ENCODE data around the gene BRPF1.

The BRPF1 gene, protein sequence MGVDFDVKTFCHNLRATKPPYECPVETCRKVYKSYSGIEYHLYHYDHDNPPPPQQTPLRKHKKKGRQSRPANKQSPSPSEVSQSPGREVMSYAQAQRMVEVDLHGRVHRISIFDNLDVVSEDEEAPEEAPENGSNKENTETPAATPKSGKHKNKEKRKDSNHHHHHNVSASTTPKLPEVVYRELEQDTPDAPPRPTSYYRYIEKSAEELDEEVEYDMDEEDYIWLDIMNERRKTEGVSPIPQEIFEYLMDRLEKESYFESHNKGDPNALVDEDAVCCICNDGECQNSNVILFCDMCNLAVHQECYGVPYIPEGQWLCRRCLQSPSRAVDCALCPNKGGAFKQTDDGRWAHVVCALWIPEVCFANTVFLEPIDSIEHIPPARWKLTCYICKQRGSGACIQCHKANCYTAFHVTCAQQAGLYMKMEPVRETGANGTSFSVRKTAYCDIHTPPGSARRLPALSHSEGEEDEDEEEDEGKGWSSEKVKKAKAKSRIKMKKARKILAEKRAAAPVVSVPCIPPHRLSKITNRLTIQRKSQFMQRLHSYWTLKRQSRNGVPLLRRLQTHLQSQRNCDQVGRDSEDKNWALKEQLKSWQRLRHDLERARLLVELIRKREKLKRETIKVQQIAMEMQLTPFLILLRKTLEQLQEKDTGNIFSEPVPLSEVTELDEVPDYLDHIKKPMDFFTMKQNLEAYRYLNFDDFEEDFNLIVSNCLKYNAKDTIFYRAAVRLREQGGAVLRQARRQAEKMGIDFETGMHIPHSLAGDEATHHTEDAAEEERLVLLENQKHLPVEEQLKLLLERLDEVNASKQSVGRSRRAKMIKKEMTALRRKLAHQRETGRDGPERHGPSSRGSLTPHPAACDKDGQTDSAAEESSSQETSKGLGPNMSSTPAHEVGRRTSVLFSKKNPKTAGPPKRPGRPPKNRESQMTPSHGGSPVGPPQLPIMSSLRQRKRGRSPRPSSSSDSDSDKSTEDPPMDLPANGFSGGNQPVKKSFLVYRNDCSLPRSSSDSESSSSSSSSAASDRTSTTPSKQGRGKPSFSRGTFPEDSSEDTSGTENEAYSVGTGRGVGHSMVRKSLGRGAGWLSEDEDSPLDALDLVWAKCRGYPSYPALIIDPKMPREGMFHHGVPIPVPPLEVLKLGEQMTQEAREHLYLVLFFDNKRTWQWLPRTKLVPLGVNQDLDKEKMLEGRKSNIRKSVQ (N-terminal part only)

DNA sequence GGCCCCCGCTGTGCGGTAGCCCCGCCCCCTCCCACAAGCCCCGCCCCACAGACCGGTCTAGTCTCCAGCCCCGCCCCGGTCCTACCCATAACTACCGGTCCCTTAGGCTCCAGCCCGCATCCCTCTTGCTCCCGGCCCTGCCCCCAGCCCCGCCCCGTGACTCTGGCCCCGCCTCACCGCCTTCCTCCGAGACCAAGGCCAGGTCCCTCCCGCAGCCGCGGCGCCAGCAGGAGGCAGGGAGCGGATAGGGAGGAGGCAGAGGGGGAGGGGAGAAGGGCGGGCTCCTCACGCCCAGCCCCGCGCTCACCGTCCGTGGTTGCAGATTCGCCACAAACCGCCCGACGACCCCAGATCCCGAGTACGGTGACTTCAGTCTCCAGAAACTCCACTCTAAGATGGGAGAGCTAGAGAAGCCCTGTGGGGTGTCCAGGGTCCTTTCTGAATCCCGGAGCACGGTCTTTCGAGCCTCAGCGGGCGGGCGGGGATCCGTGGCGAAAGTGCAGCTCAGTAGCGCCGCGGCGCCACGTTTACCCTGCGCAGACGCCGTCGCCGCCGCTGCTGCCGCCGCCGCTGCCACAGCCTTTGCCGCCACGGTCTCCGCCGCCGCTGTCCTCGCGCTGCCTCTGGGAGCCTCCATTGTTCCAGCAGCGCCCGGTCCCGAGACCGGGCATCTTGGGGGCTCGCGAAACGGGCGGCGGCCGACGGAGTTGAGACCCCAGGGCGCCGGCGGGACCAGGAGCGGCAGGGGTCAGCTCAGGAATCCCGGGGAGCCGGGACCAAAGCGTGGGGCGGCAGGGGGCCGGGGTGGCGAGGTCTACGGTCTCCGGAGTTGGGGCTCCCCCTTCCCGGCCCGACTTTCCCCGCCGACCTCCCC is at the start of gene BRPF1:
BRPF1 (plus strand) TSS at position 530 of the 874 bp plus-strand sequence. CDS start 2,406 bp downstream, outside the sequence.
- DNase-seq (ENCODE audit: low read depth): peak; percentile 99

DNA sequence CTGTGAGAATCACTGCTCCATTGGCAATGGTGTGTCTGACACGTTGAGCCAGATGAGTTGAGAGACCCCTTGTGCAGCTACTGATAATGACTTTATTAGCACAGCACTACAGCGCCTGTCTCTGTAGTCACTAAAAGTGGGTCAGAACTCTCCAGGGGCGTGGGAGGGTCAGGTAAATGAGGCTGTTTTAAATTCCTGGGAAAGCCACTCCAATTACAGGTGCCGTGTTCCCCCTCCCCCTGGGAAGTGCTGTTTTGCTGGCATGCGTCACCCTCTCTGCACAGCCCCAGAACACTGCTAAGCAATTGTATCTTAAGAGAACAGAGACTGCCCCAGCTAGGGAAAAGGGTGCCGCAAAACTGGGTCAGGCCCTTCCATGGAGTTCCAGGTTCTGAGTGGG is 49.4 kb upstream of the BRPF1 start:
- DNase-seq (ENCODE audit: low read depth): no peak

DNA sequence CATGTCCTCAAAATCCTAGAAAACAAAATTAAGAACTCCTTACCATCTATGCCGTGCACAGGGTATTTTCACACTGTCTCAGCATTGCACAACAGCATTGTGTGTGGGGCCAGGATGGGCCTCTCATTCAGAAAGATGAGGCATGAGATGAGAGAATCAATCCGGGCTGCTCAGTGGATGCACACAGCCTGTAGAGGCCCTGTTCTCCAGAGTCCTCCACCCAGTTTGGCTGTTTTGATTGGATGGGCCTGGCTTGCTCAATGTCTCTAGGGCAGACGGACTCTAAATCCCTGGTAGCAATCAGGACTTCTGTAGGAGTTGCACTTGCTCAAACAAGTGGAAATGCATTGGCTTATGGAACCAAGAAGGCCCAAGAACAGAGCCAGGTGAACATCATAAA is 48.1 kb upstream of the BRPF1 start:
- no peak for DNase-seq (ENCODE audit: low read depth)

DNA sequence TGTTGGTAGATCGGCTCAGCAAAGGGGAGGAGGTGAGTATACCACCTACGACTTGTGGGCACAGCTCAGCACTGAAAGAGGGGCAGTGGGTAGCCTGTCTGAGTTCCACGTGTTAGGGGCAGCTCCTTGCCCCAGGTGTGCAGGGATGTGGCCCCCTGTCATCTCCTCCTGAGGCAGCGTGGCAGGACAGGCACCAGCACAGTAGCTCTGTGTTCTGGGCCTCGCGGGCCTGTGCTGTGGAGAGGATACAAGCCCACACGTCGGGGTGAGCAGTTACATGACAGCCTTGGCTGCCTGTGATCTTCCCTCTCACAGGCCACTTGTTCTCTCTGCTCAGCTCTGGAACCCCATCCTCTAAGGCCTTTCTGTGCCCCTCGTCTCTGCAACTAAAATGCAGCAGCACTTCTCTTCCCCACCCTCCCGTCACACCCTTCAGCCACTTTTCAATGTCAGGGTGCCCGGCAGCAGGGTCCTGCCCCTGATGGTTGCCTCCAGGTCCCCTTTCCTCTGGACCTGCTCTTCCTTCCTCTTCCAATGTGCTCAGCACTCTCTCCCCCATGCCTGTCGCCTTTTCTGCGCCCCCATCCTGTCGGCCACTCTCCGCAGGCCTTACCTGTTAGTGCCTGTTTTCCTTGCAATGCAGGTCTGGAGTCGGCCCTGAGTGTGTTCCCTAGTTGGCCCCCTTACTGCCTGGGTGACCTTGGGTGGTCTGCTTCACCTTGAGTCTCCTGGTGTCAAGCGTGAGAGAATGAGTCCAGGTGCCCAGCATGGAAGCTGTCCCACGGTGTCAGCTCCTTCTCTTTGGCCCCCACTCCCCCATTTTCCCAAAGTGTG is 46.1 kb upstream of the BRPF1 start:
- no peak for DNase-seq (ENCODE audit: low read depth)

DNA sequence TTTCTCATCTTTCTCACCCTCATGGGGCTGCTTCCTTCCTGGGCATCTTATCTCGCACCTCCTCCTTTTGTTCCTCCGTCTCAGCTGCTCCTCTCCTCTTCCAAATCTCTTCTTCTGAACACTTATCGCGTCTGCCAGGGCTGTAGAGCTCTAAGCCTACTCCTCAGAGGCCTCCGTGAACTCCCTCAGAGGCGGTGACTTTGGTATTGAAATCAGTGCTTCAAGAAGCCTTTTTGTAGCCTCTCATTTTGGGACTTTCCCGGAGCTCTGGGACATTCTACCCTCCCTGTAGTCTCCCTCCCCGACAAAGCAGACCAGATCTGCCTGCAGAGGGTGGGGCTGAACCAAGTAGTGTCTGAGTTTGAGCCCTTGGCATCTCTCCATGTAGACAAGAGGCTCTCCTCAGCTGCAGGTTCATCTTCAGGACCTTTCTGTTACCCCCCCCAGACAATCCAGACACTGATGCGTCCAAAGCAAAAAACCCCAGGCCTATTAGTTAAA is 45.4 kb upstream of the BRPF1 start:
- DNase-seq (ENCODE audit: low read depth): no peak

DNA sequence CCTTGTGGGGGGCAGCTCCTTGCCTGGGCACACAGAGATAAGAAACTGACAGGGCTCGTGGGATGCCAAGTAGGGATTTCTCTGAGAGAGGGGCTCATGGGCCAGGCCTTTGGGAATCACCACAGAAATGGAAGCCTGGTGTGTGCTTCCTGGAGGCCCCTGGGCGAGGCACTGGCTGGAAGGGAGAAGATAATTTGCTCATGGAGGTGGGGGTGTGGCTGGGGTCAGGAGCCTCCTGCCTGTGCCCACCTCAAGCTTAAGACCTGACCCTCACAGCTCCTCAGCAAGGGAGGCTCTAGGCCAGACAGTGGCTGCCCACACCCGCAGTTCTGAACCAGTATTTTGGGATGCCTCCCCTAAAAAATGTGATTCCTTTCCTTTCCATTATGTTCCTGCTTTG is 44.8 kb upstream of the BRPF1 start:
- DNase-seq (ENCODE audit: low read depth): no peak

DNA sequence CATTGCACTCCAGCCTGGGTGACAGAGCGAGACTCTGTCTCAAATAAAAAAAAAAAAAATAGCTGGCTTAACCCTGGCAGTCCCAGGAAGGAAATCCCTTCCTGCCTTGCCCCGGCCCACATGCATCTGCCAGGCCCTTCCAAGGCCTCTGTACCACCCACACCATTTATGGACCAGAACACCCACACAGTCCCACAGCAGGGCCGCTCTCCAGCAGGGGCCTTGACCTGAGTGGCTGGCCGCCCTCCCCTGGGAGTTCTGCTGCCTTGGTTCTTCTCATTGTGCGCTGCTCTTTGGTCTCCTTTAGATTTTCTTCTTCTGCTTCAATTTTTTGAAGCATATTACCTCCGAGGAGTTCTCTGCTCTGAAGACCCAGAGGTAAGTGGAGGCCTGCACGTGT is 44.0 kb upstream of the BRPF1 start:
- DNase-seq (ENCODE audit: low read depth): no peak

DNA sequence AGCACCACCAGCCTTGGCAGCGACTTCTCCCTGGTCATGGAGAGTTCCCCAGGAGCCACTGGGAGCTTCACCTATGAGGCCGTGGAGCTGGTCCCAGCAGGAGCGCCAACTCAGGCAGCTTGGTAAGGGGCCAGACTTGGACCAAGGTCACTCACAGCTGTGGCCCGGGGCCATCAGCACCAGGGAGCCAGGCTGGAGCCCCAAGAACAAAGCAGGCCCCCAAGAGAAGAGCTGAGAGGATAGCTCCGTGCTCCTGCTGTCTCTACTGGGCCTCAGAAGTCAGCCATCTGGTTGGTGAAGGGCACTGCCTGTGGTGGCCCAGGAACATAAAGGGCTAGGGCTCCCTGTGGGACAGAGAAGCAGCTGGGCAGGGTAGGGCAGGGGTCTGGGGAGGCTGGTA is 42.6 kb upstream of the BRPF1 start:
- DNase-seq (ENCODE audit: low read depth): no peak

DNA sequence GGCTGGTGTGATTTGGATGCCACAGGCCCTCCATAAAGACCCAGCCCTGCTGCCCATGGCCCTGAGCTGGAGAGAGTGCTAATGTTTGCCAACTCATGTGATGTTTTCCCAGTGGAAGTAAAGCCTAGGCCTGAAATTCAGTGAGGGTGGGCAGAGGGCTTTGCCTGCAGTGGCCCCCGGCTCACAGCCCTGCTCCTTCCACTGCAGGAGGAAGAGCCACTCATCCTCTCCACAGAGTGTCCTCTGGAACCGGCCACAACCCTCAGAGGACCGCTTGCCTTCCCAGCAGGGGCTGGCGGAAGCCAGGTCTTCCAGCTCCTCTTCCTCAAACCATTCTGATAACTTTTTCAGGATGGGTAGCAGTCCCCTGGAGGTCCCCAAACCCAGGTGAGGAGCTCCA is 41.8 kb upstream of the BRPF1 start:
- DNase-seq (ENCODE audit: low read depth): no peak

DNA sequence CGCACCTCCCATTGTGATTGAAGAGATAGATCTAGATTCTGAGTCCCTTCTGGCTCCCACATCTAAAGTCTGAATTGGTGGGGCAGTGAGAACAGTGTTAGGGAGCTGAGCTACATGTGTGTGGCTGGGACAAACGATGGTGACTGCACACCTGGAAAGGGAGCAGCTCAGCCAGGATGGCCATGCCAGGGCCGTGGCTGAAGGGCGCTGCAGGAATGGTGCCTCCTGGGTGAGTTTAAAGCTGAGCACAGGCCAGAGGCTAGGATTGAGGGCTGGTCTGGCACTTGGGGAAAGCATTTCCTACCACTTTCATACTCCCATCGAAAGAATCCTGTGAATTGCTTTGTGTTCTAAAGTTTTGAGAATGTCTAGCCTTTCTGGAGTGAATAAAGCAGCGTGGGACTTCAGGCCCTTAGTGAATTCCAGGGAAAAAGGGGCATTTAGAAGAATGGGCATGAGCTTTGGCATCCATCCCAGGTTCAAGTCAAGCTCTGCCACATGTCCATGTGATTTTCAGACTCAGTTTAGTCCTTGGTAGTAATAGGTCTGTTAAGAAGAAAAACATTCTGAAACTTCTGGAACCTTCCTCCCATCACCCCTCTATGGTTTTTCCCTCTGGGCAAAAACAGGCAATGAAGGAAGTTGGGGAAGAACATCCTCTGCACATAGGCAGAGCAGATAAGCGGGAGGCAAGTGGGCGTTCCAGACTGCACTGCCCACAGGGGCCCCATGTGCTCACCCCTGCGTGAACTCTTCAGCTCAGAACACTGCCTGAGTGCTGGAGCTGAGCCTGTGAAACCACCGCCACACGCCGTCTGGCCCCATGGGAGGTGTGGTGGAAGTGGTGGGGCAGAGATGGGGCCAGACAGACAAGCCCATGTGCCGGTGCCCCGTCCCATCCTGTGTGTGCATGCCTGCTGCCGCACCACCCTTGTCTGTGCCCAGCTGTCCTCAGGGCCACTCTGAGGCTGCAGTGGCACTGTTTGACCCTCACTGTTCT is 40.8 kb upstream of the BRPF1 start:
- DNase-seq (ENCODE audit: low read depth): no peak

DNA sequence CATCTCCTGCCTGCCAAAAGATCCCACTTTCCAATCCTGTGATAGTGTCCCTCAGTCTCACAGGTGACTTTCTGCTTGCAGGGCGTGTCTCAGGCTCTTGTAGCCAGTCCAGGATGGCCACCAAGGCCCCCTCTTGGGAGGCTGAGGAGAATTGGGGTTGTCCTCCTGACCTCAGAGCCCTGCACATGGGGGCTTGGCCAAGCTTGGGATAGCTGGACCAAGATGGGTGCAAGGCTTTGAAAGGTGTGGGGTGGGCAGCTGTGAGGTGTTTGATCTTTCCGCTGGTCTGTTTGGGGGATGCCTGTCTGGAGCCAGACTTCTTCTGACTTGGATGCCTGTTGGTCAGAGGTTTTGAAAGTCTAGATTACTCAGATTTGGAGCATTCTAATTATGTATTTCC is 39.9 kb upstream of the BRPF1 start:
- DNase-seq (ENCODE audit: low read depth): no peak

DNA sequence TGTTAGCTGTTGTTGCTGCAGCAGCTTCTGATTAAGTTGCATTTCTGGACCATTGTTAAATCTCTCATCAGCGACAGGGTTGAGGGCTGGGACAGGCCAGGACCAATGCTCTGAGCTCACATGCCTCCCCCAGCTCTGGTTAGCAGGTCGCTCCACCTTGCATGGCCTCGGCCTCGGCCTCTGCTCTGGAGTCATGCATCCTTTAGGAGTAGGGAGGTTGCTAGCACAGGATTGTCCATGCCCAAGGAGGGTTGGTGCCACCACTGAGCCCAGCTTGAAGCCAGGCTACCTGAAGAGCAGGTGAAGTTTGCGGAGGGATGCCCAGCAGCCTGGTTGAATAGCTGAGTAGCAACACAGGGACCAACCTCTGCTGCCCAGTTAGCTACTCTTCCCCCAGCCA is 39.1 kb upstream of the BRPF1 start:
- DNase-seq (ENCODE audit: low read depth): no peak

DNA sequence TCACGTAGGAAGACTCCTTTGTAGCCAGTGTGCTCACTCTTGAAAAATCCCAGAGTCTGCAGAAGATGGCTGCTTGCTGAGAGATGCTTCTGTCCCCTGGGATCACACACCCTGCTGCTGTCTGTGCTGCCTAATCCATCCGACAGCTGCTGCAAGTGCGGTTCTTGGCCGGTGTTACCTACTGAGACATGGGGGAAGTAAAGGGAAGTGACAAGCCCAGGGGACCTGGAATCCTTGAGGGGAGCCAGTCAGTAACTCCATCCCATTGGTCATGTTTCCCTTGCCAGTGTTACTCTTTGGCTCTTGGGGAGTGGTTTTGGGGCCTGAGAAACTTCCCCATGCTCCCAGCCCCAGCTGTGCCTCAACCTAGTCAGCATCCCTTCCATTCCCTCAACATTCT is 36.2 kb upstream of the BRPF1 start:
- no peak for DNase-seq (ENCODE audit: low read depth)

DNA sequence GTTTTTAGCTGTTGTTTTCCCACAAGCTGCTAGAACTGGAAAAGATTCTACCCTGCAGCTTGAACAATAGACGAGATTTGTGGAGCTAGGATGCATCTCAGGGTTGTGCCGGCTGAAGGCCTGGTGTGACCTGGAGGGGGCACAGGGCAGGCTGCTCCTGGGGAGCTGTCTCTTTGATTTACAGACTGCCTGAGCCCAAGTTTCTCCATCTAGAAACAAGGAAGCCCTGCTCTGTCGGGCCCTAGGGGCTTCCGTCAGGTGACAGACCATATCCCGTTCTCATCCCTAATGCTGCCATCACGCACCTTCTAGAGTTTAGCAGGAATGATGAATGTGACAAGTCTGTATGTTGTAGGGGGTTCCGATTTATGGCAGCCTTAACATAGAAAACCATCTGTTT is 35.8 kb upstream of the BRPF1 start:
- DNase-seq (ENCODE audit: low read depth): no peak

DNA sequence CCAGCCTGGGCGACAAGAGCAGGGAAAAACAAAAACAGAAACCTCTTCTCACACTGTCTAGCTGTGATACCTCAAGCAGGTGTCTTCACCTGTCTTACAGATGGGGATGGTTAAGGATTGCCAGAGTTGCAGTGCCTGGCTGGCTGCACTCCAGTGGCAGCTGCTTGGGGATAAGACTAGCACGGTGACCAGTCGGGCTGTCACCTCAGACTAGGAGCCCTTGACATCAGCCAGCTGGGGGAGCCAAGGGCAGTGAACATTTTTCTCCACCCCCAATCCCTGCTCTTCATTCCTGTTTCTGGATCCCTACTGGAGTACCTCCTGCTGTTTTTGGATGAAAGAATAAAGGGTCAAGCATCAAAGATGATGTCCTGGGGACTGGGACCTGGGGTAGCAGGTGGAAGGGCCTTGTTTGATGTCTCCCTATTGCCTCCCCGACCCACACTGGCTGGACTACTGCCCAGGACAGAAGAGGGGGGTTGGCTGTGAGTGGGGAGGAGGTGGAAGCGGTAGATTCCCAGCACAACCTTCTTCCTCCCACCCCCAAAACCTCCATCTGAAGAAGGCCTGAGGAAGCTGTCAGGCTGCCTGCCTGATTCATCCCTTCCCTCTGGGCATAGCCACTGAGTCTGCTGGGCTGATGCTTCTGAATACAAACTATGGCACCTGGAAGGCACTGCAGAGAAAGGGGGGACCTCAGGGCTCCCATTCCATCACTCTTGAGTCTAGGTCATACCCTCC is 34.9 kb upstream of the BRPF1 start:
- DNase-seq (ENCODE audit: low read depth): no peak

DNA sequence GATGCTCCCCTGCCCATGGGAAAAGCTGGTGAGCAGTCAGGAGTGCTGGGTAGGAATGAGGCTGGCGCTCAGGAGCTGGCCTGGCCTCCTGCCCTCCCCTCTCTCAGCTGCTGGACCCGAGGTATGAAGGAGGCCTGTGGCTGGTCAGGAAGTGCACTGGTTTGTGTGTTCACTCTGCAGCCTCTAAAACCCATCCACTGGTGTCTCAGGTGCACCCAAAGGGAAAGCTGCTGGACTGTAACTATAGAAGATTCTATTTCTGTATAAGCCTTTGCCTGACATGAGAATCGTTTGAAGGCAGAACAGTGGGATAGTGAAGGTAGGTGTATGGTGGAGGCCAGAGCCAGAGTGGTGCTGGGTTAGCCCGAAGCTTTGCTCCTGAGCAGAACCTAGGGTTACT is 33.6 kb upstream of the BRPF1 start:
- DNase-seq (ENCODE audit: low read depth): no peak

DNA sequence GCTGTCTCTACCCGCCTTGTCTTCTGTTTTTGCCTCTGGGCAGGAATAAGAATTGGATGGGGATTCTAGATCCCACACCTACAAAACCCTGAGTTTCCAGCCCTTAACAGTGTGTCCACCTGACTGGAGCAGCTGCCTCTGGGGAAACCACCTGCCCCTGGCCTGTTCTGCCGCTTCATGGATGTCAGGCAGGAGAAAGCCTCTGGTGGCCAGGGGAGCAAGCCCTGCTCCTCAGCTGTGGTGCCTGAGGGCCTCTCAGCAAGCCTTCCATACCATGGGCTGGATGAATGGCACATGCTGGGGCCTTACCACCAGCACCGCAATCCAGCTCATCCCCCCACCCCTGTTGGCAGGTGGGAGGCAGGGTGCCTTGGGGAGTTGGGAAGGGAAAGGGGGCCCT is 33.2 kb upstream of the BRPF1 start:
- no peak for DNase-seq (ENCODE audit: low read depth)

DNA sequence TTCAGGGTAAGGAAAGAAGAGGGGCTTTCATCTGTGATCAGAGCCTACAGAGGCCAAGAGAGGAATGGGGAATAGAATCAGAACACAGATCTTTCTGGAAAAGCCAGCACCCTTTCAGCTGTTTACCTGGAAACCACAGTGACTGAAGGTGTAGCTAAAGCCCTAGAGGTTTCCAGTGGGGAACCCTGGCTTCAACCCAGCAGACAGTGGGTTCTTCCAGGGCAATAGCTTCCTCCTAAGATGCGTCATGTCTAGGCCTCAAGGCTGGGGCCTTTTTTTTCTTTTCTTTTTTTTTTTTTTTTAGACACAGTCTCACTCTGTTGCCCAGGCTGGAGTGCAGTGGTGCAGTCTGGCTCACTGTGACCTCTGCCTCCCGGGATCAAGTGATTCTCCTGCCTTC is 31.0 kb upstream of the BRPF1 start:
- no peak for DNase-seq (ENCODE audit: low read depth)

DNA sequence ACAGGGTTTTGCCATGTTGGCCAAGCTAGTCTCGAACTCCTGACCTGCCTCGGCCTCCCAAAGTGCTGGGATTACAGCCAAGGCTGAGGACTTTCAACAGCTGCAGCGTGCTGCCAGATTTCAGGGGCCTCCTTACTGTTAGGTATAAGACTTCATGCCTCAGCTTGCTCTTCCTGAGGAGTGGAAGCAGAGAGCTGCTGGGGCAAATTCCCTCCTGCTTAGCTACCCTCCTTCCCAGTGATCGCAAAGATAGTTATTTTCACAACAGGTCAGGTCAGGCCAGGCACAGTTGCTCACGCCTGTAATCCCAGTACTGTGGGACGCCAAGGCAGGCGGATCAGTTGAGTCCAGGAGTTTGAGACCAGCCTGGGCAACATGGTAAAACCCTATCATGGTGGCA is 30.5 kb upstream of the BRPF1 start:
- DNase-seq (ENCODE audit: low read depth): no peak

Data from stimulated activated CD8-positive, alpha-beta memory T cell treated with anti-CD3 and anti-CD28 coated beads, Interleukin-12 subunit alpha, Interleukin-12 subunit beta, amount 100 ng/mL, for 4 hours (primary cell).